Activated T-helper 1 cell treated with anti-CD3 and anti-CD28 coated beads, Interleukin-12 subunit alpha, Interleukin-12 subunit beta, Interleukin-2, Interleukin-4 antibody, amounts not matched to agents 30 ng/mL and 10 ng/mL and 1 ng/mL, durations not matched to agents 14 hours and 24 hours and 36 hours (primary cell): ENCODE measurements around the gene ETV3L. TPM values are rescaled to one million over a fixed set of nuclear protein-coding genes. Genes with fewer than 3 reads are reported as not detected.
A peak's percentile ranks its signal among the peaks of the same experiment; 100 is the strongest.

ENCODE experiments used
- DNase-seq: peaks from one replicate; pipeline ENCODE4 v3.0.0; 2021; ENCODE audit warnings: low spot score
- H3K27ac Mint-ChIP-seq: one replicate; pipeline ENCODE4 v1.8.0; 2021; ENCODE audit warnings: mild to moderate bottlenecking, mixed read lengths
- H3K27me3 Mint-ChIP-seq: one replicate; pipeline ENCODE4 v1.8.0; 2022; ENCODE audit warnings: mild to moderate bottlenecking, moderate library complexity, mixed read lengths; ENCODE audit not compliant: insufficient read depth
- H3K36me3 Mint-ChIP-seq: one replicate; pipeline ENCODE4 v1.8.0; 2021; ENCODE audit warnings: low read depth, mixed read lengths
- H3K4me1 Mint-ChIP-seq: one replicate; pipeline ENCODE4 v1.8.0; 2021; ENCODE audit warnings: low read depth, mixed read lengths
- H3K4me3 Mint-ChIP-seq: one replicate; pipeline ENCODE4 v1.8.0; 2021; ENCODE audit warnings: mild to moderate bottlenecking, moderate library complexity, mixed read lengths
- H3K9me3 Mint-ChIP-seq: one replicate; pipeline ENCODE4 v1.8.0; 2021; ENCODE audit warnings: mixed read lengths
- intact Hi-C: fragments of 100-400 bp; cut with micrococcal nuclease; formaldehyde crosslinking; loops from one replicate; pipeline ENCODE4 v1.15.1; 2024
- total RNA-seq: library from RNA; stranded (reverse); gene quantifications from 2 replicates; pipeline ENCODE4 v1.2.3, GENCODE V29; 2022

The ETV3L gene
- total RNA-seq, 1 donor from 2014 or later, result not detected

DNA sequence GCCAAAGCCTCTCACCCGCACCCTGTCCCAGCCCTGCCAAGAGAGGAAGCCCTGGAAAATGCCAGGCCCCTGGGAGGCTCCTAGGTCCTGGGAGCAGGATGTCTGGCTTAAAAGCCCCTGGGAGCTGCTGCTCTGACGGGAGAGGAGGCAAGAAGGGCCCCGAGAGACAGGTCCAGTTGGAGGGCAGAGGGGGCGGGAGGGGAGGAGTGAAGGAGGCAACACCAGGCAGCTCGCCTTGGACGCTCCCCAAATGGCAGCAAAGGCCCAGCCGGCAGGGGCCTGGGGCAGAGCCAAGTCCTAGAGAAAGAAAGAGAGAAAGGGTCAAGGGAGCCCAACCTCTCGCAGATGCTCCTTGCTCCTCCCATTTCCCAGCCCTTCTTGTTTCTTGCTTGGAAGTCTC, 6.8 kb downstream of the ETV3L start:
- intact Hi-C loops, result no loop called here
- H3K9me3 Mint-ChIP-seq, result no peaks in the 10 kb centered on the region
- peaks cover 7% of the 10 kb centered on the region for H3K27me3 Mint-ChIP-seq
- no peak overlapping the region for H3K4me3 Mint-ChIP-seq
- DNase-seq, result no peak
- H3K27ac Mint-ChIP-seq, result no peak overlapping the region
- H3K4me1 Mint-ChIP-seq, result peaks cover 6% of the 10 kb centered on the region
- no peaks in the 10 kb centered on the region for H3K36me3 Mint-ChIP-seq

DNA sequence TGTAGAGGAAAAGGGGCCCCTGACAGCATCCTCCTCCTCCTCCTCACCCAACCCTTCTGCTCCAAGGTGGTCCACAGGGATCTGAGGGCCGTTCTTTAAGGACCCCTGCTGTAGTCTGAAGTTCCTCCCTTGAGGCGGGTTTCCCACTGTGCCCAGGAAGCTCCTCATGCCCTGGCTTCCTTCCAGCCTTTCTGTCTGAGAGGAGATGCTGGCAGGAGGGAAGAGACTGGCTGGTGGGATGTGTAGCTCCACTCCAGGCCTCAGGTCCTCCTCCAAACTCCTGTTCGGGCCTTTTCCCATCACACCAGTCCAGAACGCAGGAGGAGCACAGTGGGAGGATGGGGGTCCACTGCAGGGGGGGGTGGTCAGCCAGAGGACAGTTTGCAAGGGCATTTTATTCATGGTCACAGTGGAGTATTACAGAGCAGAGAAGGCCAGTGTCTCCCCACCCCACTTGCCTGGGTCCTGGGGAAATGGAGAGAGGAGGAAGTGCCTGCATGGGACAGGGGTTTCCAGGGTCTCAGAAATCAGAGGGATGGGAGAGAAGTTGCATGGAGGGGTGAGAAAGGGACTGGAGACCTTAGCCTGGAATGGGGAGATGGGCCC, 7.8 kb downstream of the ETV3L start:
- Mint-ChIP-seq H3K27ac (no peak overlapping the region), H3K27me3 (peaks cover 6% of the 10 kb centered on the region), H3K36me3 (no peaks in the 10 kb centered on the region), H3K4me3 (no peak overlapping the region), H3K4me1 (peaks cover 6% of the 10 kb centered on the region), H3K9me3 (no peaks in the 10 kb centered on the region)
- intact Hi-C loops, result no loop called here
- no peak for DNase-seq

DNA sequence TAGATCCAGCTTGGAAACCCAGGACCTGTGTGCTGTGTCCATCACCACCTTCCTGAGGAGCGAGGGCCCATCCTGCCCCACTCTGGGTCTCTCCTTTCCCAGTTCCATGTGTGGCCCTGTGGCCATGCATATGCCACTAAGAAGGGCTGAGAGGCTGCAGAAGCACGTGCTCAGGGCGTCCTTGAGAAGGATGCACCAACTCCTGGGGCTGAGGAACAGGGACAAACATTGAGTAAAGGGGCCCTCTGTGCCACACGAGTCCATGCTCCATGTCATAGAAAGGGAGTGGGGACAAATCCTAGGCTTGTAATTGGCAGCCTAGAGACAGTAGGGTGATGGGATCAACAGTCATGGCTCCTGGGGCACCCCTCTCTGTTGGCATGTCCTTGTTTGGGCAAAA, 8.4 kb downstream of the ETV3L start:
- no peak for DNase-seq
- H3K27me3 Mint-ChIP-seq, result peaks cover 6% of the 10 kb centered on the region
- no peak overlapping the region for H3K4me3 Mint-ChIP-seq
- no peaks in the 10 kb centered on the region for H3K36me3 Mint-ChIP-seq
- peaks cover 6% of the 10 kb centered on the region for H3K4me1 Mint-ChIP-seq
- H3K9me3 Mint-ChIP-seq, result no peaks in the 10 kb centered on the region
- intact Hi-C loops, result no loop called here
- H3K27ac Mint-ChIP-seq, result no peak overlapping the region

DNA sequence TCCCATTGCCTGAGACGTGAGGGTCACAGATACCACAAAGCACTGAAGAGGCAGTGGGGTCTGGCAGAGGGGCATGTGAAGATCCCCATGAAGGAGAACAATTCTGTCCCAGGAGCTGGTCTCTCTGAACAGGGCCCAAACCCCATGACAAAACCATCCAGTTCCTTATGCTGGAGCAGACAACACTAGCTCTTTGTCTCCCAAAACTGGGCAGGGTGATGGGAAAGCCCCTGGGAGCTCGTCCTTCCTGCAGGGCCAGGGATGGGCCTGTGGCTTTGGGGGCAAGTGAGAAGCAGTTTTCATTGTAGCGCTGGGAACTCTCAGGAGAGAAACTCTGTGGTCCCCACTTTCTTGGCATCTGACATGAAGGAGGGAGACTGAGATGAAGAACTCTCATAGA, 8.8 kb downstream of the ETV3L start:
- Mint-ChIP-seq H3K4me1 (peaks cover 6% of the 10 kb centered on the region), H3K9me3 (no peaks in the 10 kb centered on the region), H3K27ac (no peak overlapping the region), H3K27me3 (peaks cover 6% of the 10 kb centered on the region), H3K36me3 (no peaks in the 10 kb centered on the region), H3K4me3 (no peak overlapping the region)
- intact Hi-C loops, result loop anchor here (1.0 kb wide), 1 partner anchor 66 kb away; no protein-coding TSS in a partner anchor
- no peak for DNase-seq

DNA sequence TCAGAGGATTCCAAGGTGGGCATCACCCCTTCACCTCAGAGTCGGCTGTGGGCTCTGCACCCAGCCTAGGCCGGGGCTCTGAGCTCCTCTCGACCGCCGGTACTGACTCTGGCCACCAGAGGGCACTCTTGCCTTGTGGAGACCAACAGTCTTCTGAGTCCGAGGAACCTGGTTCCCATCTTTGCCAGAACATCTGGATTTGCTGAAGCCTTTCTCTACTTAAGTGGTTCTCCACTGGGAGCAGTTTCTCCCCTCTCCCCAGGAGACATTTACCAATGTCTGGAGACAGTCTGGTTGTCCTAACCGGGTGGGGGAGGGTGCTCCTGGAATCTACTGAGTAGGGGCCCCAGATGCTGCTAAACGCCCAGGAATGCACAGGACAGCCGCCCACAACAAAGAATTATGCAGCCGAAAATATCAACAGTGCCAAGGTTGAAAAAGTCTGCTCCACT, 9.4 kb downstream of the ETV3L start:
- DNase-seq, result peak; percentile 70
- peaks cover 6% of the 10 kb centered on the region for H3K4me1 Mint-ChIP-seq
- H3K9me3 Mint-ChIP-seq, result no peaks in the 10 kb centered on the region
- H3K27me3 Mint-ChIP-seq, result peaks cover 6% of the 10 kb centered on the region
- H3K27ac Mint-ChIP-seq, result no peak overlapping the region
- H3K36me3 Mint-ChIP-seq, result no peaks in the 10 kb centered on the region
- H3K4me3 Mint-ChIP-seq, result no peak overlapping the region
- intact Hi-C loops, result loop anchor here (1.0 kb wide), 1 partner anchor 66 kb away; no protein-coding TSS in a partner anchor

DNA sequence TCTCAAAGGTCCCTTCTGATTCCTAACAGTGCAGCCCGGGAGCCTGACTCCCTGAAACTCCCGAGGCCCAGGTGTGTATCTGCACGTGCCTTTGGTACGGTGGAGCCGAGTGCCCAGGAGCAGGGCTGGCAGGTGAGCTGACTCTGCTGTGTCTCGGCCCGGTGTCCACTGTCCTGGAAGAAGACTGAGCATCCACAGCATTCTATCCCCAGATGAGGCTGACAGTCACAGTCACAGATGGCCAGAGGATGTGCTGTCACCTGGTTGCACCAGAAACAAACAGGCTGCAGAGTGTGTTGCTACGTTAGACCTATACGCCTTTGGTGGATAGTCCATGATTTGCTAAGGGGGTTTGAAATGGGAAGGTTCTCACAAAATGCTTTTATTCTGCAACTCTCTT, 9.8 kb downstream of the ETV3L start:
- Mint-ChIP-seq H3K36me3 (no peaks in the 10 kb centered on the region), H3K27ac (no peak overlapping the region), H3K4me1 (peaks cover 6% of the 10 kb centered on the region), H3K27me3 (peaks cover 6% of the 10 kb centered on the region), H3K9me3 (no peaks in the 10 kb centered on the region), H3K4me3 (no peak overlapping the region)
- intact Hi-C loops, result loop anchor here (1.0 kb wide), 1 partner anchor 67 kb away; no protein-coding TSS in a partner anchor
- DNase-seq, result no peak

DNA sequence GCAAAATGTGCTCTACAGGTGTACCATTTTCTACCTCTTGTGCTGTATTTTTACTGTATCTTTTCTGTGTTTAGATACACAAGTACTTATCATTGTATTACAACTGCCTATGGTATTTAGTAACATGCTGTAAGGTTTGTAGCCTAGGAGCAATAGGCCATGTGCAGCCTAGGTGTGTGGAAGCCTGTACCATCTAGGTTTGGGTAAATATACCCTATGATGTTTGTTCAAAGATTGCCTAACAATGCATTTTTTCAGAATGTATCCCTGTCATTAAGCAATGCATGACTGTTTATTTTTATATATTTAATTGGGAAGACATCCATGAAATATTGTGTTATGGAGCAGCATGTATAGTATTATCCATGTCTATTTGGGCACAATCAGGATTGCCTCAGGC, 11.0 kb downstream of the ETV3L start:
- peaks cover 10% of the 10 kb centered on the region for H3K27me3 Mint-ChIP-seq

DNA sequence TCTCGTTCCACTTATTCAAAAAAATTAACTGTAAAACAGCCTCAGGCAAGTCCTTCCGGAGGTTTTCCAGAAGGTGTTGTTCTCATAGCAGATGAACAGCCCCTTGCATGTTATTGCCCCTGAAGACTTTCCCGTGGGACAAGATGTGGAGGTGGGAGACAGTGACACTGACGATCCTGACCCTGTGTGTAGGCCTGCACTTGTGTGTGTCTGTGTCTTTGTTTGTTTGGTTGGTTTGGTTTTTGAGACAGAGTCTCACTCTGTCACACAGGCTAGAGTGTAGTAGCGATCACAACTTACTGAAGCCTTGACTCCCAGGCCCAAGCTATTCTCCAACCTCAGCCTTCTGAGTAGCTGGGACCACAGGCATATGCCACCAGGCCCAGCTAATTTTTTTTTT, 12.6 kb downstream of the ETV3L start:
- Mint-ChIP-seq H3K9me3 (no peaks in the 10 kb centered on the region), H3K36me3 (no peaks in the 10 kb centered on the region), H3K4me1 (peaks cover 6% of the 10 kb centered on the region), H3K27ac (no peak overlapping the region), H3K4me3 (no peak overlapping the region), H3K27me3 (peaks cover 21% of the 10 kb centered on the region)
- no peak for DNase-seq
- intact Hi-C loops, result no loop called here

More for the DNA sequence above, 11.0 kb downstream of the ETV3L start:
- peaks cover 6% of the 10 kb centered on the region for H3K4me1 Mint-ChIP-seq
- H3K9me3 Mint-ChIP-seq, result no peaks in the 10 kb centered on the region
- H3K36me3 Mint-ChIP-seq, result no peaks in the 10 kb centered on the region
- H3K27ac Mint-ChIP-seq, result no peak overlapping the region
- H3K4me3 Mint-ChIP-seq, result no peak overlapping the region
- no peak for DNase-seq
- intact Hi-C loops, result no loop called here

DNA sequence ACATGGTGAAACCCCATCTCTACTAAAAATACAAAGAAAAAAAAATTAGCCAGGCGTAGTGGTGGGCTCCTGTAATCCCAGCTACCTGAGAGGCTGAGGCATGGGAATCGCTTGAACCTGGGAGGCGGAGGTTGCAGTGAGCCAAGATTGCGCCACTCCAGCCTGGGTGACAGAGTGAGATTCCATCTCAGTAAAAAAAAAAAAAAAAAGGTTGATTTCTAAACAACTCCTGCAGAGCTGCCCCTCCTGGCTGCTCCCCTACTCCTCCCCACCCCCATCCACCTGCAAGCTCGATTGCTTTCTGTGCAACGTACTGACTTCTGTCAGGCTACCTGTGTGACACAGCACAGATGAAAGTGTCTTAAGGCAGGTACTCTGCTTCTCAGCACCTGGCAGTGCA, 13.3 kb downstream of the ETV3L start:
- Mint-ChIP-seq H3K4me1 (peaks cover 6% of the 10 kb centered on the region), H3K4me3 (no peak overlapping the region), H3K9me3 (no peaks in the 10 kb centered on the region), H3K27ac (no peak overlapping the region), H3K36me3 (no peaks in the 10 kb centered on the region), H3K27me3 (peaks cover 21% of the 10 kb centered on the region)
- no peak for DNase-seq
- intact Hi-C loops, result no loop called here

DNA sequence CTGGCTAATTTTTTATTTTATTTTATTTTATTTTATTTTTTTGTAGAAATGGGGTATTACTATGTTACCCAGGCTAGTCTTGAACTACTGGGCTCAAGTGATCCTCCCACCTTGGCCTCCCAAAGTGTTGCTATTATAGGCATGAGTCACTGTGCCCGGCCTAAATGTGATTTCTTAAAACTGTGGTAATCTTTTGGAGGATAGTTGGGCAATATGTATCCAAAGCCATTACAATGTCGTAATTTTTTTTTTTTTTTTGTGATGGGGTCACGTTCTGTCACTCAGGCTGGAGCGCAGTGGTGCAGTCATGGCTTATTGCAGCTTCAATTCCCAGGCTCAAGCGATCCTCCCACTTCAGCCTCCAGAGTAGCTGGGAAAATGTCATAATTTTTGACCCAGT, 14.2 kb downstream of the ETV3L start:
- H3K4me1 Mint-ChIP-seq, result peaks cover 5% of the 10 kb centered on the region
- no peak overlapping the region for H3K27ac Mint-ChIP-seq
- H3K9me3 Mint-ChIP-seq, result no peaks in the 10 kb centered on the region
- peaks cover 21% of the 10 kb centered on the region for H3K27me3 Mint-ChIP-seq
- no peak for DNase-seq
- H3K36me3 Mint-ChIP-seq, result no peaks in the 10 kb centered on the region
- intact Hi-C loops, result no loop called here
- no peak overlapping the region for H3K4me3 Mint-ChIP-seq

DNA sequence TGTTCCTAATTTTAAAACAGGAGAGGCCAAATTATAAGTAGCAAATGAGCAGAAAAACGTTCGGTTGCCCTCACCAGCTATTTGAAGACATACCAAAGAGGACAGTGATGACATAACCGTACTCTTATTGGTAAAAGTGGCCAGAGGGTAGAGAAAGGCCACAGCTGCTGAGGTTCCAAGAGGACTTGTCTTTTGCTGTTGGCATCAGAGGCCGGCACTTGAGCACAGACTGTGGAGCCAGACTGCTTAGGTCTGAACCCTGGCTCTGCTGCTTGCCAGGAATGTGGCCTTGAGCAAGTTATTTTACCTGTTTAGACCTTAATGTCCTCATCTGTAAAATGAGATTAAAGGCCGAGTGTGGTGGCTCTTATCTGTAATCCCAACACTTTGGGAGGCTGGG, 14.9 kb downstream of the ETV3L start:
- H3K4me3 Mint-ChIP-seq, result no peak overlapping the region
- H3K36me3 Mint-ChIP-seq, result no peaks in the 10 kb centered on the region
- DNase-seq, result no peak
- intact Hi-C loops, result no loop called here
- no peaks in the 10 kb centered on the region for H3K9me3 Mint-ChIP-seq
- H3K4me1 Mint-ChIP-seq, result no peaks in the 10 kb centered on the region
- H3K27me3 Mint-ChIP-seq, result peaks cover 19% of the 10 kb centered on the region
- H3K27ac Mint-ChIP-seq, result no peak overlapping the region

DNA sequence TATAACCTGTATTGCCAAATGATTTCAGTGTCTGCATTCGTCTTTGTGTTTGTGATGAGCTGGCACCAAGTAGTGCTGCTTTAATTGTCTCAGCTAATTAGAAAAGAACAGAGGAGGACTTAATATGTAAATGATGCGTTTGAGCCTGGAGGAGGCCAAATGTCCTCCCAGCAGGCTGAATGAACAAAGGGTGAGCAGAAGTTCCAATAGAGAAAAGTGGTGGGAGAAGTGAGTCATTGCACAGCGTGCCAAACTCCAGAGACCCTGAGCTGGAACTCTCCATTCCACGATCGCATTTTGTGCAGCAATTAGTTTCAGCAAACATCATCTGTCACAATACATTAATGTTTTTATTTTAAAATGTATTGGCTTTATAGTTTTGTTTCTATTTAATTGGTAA, 17.9 kb downstream of the ETV3L start:
- no peaks in the 10 kb centered on the region for H3K4me1 Mint-ChIP-seq
- intact Hi-C loops, result no loop called here
- no peaks in the 10 kb centered on the region for H3K36me3 Mint-ChIP-seq
- H3K27ac Mint-ChIP-seq, result no peak overlapping the region
- no peaks in the 10 kb centered on the region for H3K9me3 Mint-ChIP-seq
- H3K4me3 Mint-ChIP-seq, result no peak overlapping the region
- H3K27me3 Mint-ChIP-seq, result peaks cover 23% of the 10 kb centered on the region
- no peak for DNase-seq

DNA sequence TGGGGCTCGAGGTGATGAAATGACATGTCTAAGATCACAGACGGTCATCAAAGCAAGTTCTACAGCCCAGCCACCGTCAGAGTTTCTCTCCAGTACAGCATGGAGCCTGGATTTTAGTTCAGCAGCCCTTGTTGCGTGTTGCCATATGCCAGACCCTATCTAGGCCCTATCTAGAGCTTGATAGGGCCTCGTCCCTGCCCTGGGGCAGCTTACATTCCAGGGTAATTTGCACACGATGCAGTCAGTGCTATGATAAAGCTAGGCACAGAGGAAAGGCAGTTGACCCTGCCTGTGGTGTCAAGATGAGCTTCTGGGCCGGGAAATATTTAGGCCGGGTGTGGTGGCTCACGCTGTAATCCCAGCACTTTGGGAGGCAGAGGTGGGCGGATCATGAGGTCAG, 18.9 kb downstream of the ETV3L start:
- intact Hi-C loops, result no loop called here
- Mint-ChIP-seq H3K9me3 (no peaks in the 10 kb centered on the region), H3K27me3 (peaks cover 25% of the 10 kb centered on the region), H3K36me3 (no peaks in the 10 kb centered on the region), H3K4me1 (no peaks in the 10 kb centered on the region), H3K4me3 (no peak overlapping the region), H3K27ac (no peak overlapping the region)
- no peak for DNase-seq

DNA sequence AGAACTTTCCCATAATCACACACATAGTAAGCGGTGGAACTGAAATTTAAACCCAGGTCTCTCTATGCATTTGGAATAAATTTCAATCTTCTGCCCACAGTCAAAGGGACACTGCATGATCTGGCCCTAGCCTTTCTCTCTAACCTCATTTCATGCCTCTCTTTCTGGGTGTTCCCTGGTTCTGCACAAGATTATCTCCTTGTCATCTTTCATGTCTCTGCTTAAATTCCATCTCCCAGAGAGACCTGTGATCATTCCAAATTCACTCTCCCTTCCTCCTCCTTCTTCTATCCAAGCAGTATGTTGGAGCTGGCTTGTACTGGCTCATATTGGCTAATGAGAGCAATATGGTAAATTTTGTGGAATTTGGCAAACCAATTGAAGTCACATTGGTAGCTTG, 22.2 kb downstream of the ETV3L start:
- intact Hi-C loops, result loop anchor here (10.0 kb wide), 1 partner anchor 163 kb away; no protein-coding TSS in a partner anchor
- Mint-ChIP-seq H3K9me3 (no peaks in the 10 kb centered on the region), H3K27me3 (peaks cover 23% of the 10 kb centered on the region), H3K4me1 (no peaks in the 10 kb centered on the region), H3K4me3 (no peak overlapping the region), H3K36me3 (no peaks in the 10 kb centered on the region), H3K27ac (no peak overlapping the region)
- DNase-seq, result no peak
